ENCODE results near the gene NATD1.

NATD1 gene

DNA sequence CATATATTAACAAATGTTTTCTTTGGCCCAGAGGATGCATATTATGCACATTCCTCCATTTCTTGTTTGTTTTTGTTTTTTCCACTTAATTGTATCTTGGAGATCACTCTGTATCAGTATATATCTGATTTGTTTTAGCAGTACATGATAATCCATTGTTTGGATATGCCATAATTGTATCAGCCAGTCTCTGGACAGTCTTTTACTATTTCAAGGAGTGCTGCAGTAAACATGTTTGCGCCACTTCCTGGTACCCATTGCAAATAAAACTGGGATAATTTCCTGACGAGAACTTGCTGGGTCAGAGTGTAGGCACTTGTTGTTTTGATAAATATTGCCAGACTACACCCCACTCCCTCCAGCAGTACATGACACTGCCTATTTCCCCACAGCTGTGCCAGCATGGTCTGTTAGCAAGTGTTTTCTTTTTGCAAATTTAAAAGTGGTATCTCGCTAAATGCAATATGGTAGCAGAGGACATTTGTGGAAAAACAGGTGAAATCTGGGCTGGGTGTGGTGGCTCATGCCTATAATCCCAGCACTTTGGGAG, 34.3 kb downstream of the NATD1 start:
- in situ Hi-C loops (cut with HindIII; ENCODE audit: low sequenced_read_pairs) = no loop called here

DNA sequence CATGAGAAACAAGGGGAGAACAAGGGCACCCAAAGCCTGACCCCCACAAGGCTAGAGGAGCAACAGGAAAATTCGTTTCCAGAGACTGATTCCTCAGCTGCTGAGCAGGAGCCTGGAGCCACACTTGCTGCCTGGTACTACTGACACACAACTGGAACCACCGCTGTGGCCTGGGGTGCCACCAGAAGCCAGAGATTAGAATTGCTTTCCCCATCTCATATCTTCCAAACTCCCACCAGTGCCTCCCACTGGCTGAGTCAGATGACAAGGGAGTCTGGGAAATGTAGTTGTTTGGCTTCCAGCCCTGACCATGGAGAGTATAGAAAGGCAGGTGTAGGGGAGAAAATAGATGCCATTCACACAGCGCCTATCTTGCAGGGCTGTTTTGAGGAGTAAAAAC, 35.1 kb downstream of the NATD1 start:
- in situ Hi-C loops (cut with HindIII; ENCODE audit: low sequenced_read_pairs) = no loop called here

GRCh38 chr17:21217346-21217745, 35.9 kb downstream of the NATD1 start:
- in situ Hi-C loops (cut with HindIII; ENCODE audit: low sequenced_read_pairs) = no loop called here

DNA sequence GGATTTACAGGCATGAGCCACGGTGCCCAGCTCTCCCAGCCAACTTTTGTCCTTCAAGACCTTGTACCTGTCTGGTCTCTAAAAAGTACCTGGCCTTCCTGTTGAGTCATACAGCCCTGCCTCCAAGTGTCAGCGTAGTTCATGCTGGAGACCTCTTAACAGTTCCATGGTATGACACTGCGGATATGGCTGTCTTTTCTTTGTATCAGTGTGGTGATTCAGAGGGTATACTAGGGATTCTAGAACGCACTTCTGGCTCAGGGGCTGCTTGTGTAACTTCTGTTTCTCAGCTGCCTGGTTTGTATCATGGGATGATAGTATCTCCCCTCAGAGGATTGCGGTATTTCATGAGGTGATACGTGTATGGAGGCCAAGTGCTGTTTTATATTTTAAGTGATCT, 37.3 kb downstream of the NATD1 start:
- in situ Hi-C loops (cut with HindIII; ENCODE audit: low sequenced_read_pairs) = no loop called here

- in situ Hi-C loops (cut with HindIII; ENCODE audit: low sequenced_read_pairs) = loop anchor here (5.0 kb wide), 2 partner anchors 72 to 83 kb away; no protein-coding TSS in a partner anchor
Measured at GRCh38 chr17:21214777-21215541, 38.3 kb downstream of the NATD1 start.

DNA sequence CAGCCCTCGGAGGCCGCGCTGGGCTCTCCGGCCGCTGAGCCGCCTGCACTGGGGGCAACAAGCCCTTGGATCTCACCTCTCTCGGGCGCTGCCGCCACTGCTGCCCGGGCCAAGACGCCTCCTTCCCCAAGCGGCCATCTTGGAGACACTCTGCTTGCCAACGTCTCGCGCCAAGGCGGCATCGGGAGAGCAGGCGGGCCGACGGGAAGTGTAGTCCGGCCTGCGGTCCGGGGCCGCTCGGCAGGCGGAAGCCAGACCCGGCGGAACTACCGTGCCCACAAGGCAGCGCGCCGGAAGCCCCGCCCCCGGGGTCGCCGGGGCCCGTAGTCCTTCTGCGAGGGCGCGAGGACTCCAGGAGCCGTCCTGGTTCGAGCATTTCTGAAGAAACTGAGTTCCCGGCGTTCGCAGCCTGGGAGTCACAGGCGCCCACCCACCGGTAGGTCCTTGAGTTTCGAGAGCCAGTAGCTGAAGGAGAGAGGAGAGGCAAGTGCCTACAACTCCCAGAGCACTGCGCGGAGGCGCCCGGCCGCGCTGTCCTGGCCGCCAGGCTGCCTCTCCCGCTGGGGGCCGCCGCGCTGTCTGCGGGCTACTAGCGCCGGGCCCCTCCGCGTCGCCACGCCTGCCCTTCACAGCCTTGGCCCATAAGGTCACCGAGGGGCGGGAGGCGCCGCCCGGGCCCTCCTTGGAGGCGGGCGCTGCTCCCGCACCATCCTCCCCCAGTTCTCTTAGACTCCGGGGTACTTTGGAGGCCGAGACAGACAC, 39.0 kb downstream of the NATD1 start, which contains the start of gene TMEM11:
Gene TMEM11 (minus strand): TSS at position 147 of the 762 bp plus-strand sequence. CDS start 9 bp downstream, at position 138.
- in situ Hi-C loops (cut with HindIII; ENCODE audit: low sequenced_read_pairs) = loop anchor here (5.0 kb wide), 2 partner anchors 73 to 82 kb away; no protein-coding TSS in a partner anchor

DNA sequence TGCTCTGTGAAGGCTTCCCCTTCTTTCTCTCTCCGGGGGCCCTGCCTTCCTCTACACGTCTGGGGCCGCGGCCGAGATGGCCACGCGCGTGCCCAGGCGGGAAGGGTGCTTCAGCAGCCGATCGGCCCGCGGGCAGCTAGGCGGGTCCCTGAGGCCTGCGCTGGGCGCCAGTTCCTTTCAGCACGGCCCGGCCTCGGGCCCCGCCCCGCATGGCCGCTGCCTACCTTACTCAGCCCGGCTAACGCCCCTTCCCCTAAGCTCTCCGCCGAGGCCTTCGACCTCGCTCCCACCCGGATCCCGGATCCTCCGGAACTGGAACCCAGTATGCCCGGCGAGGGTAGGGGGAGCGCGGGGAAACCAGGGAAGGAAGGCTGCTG, 39.6 kb downstream of the NATD1 start:
- in situ Hi-C loops (cut with HindIII; ENCODE audit: low sequenced_read_pairs) = loop anchor here (5.0 kb wide), 2 partner anchors 74 to 81 kb away; no protein-coding TSS in a partner anchor

GRCh38 chr17:21212826-21213637, 40.2 kb downstream of the NATD1 start:
- in situ Hi-C loops (cut with HindIII; ENCODE audit: low sequenced_read_pairs) = loop anchor here (5.0 kb wide), 2 partner anchors 74 to 81 kb away; no protein-coding TSS in a partner anchor

DNA sequence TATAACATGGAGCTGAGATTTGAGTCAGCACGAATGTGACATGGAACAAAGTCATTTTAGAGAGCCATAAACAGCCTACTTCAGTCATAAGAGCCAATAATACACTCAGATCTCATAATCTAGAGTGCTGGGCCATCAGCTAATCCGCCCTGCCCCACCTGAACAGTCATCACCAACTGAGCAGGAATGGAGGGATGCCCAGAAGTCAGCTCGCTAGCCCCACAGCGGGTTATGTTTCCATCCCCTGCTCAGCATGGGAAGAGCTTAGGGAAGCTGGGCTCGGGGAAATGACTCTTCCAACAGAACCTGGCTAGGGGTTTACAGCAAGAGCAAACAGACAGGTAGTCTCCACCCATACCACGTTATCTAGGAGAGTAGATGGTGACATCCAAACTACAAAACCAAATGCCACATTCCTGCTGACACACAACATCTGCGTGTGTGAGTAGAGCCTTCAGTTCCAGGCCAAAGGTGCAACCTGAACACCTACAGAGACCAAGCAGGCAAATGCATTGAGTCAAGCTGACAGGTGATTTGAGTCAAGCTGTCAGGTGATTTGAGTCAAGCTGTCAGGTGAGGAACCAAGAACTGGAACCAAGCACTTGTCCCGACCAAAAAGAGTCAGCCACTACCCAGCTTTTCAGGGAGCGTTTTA, 41.3 kb downstream of the NATD1 start:
- in situ Hi-C loops (cut with HindIII; ENCODE audit: low sequenced_read_pairs) = loop anchor here (5.0 kb wide), 2 partner anchors 75 to 80 kb away; no protein-coding TSS in a partner anchor

GRCh38 chr17:21210411-21211076, 42.7 kb downstream of the NATD1 start:
- in situ Hi-C loops (cut with HindIII; ENCODE audit: low sequenced_read_pairs) = loop anchor here (5.0 kb wide), 2 partner anchors 77 to 78 kb away; no protein-coding TSS in a partner anchor

DNA sequence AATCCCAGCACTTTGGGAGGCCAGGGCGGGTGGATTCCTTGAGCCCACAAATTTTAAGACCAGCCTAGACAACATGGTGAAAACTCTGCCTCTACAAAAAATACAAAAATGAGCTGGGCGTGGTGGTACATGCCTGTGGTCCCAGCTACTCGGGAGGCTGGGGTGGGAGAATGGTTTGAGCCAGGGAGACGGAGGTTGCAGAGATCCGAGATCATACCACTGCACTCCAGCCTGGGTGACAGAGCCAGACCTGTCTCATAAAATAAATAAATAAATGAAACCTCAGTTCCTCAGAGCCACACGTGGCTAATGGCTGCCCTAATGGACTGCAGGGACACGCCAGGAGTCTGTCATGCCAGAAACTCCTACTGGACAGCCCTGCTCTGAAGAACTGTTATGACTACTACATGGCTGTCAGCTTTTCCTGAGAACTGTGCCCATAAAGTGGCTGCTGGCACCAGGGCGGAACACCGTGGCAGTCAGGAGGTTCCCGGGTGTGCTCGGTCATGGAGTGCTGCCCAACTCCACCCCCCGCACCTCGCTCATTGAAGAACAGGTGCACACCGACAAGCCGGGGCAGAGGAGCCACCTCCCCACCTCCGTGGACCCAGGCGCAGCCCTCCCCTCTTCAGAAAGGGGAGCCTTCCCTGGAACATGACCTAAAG, 43.6 kb downstream of the NATD1 start:
- in situ Hi-C loops (cut with HindIII; ENCODE audit: low sequenced_read_pairs) = loop anchor here (5.0 kb wide), 2 partner anchors 77 to 78 kb away; no protein-coding TSS in a partner anchor

GRCh38 chr17:21208352-21208751, 44.9 kb downstream of the NATD1 start:
- in situ Hi-C loops (cut with HindIII; ENCODE audit: low sequenced_read_pairs) = no loop called here

DNA sequence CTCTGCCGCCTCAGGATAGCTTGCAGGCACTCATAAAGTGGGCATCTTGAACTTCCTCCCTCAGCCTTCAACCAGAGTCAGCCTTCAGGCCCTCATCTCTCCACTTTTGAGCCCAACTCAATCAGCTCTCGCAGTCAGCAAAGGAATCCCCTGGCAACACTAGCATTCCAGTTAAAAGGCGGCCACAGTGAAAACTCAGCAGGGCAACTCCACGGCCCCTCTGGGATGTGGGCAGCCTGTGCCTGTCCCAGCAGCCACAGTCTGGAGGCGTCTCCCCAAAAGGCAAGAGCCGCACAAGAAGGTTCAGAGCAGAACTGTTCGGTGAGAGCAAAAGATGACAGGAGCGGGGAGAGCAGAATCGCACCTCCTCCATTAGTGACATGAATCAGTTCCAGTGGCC, 48.3 kb downstream of the NATD1 start:
- in situ Hi-C loops (cut with HindIII; ENCODE audit: low sequenced_read_pairs) = loop anchor here (5.0 kb wide), 1 partner anchor 42 kb away; no protein-coding TSS in a partner anchor

GRCh38 chr17:21202512-21202911, 50.7 kb downstream of the NATD1 start:
- in situ Hi-C loops (cut with HindIII; ENCODE audit: low sequenced_read_pairs) = loop anchor here (5.0 kb wide), 1 partner anchor 45 kb away; no protein-coding TSS in a partner anchor

- in situ Hi-C loops (cut with HindIII; ENCODE audit: low sequenced_read_pairs) = loop anchor here (5.0 kb wide), 1 partner anchor 45 kb away; no protein-coding TSS in a partner anchor
Measured at GRCh38 chr17:21201874-21202273, 51.3 kb downstream of the NATD1 start.

GRCh38 chr17:21201298-21201595, 52.0 kb downstream of the NATD1 start:
- in situ Hi-C loops (cut with HindIII; ENCODE audit: low sequenced_read_pairs) = loop anchor here (5.0 kb wide), 1 partner anchor 46 kb away; no protein-coding TSS in a partner anchor

GRCh38 chr17:21200590-21201297, 52.5 kb downstream of the NATD1 start:
- in situ Hi-C loops (cut with HindIII; ENCODE audit: low sequenced_read_pairs) = loop anchor here (5.0 kb wide), 1 partner anchor 47 kb away; no protein-coding TSS in a partner anchor

- in situ Hi-C loops (cut with HindIII; ENCODE audit: low sequenced_read_pairs) = loop anchor here (5.0 kb wide), 1 partner anchor 47 kb away; no protein-coding TSS in a partner anchor
Measured at GRCh38 chr17:21199856-21200255, 53.4 kb downstream of the NATD1 start.

All from endothelial cell of hepatic sinusoid (primary cell).